Right atrium auricular region (tissue), 2 donors: ENCODE measurements around the gene FKBP15. TPM values are rescaled to one million over a fixed set of nuclear protein-coding genes. Genes with fewer than 3 reads are reported as not detected.
"Not testable (repeated sequence)": the region's sequence is repeated elsewhere in the genome, so short reads cannot be mapped to it uniquely, and the experiment has no call there.

Experiments
- DNase-seq: peaks from one replicate; pipeline ENCODE4 v3.0.0-alpha.2; 2019; ENCODE audit warnings: low spot score
- H3K27ac ChIP-seq, 2 donors: fragments of 200-600 bp; sonication (generic); 1 replicate in 1 of 2; 2 replicates in 1 of 2; pipeline ENCODE4 v1.5.1; 2016 to 2019
- H3K27me3 ChIP-seq, 2 donors: fragments of 200-600 bp; sonication (generic); one replicate each; pipeline versions ENCODE4 v1.5.1 to v1.6.0; 2017 to 2019
- H3K36me3 ChIP-seq: fragments of 200-600 bp; sonication (generic); one replicate; pipeline ENCODE4 v1.5.1; 2016
- H3K4me1 ChIP-seq, 2 donors: fragments of 200-600 bp; sonication (generic); one replicate each; pipeline versions ENCODE4 v1.5.1 to v1.6.0; 2017 to 2019
- H3K4me3 ChIP-seq, 2 donors: fragments of 200-600 bp; sonication (generic); 1 replicate in 1 of 2; 2 replicates in 1 of 2; pipeline ENCODE4 v1.5.1; 2017 to 2019; ENCODE audit warnings: mild to moderate bottlenecking in 1 of 2, moderate library complexity in 1 of 2
- H3K9me3 ChIP-seq, 2 donors: fragments of 200-600 bp; sonication (generic); one replicate each; pipeline ENCODE4 v1.5.1; 2019
- total RNA-seq, 2 donors: library from RNA; depleted of rRNA; stranded (reverse); fragments of >200 nt; gene quantifications; one replicate each; pipeline ENCODE4 v1.1.0, GENCODE V29; 2016
- TF ChIP-seq, protein P1 (sequence below), 2 donors: fragments of 200-600 bp; sonication (generic); IDR thresholded peaks; one replicate each; pipeline ENCODE4 v1.5.1; 2019; ENCODE audit warnings: antibody characterized with exemption in 2 of 2

The FKBP15 gene
- total RNA-seq, 2 donors from 2014 or later = 14.7 to 16.6 TPM

DNA sequence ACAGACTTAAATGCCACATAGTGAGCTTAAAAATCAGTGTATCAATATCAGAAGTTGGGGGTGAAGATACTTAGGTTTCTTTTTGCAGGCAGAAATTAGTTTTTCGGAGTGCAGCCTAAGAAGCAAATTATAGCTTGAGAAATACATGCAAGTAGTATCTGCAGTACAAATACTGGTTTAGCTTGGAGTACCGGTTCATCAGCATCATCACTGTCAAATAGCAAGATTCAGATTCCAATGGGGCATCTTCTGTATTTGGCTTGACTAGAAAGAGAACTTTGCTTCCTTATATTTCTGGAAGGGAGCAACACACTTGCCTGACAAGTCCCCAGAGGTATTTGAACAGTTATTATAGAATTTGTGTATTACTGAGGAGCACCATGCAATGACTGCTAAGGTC, 20.1 kb upstream of the FKBP15 start:
- H3K4me1 ChIP-seq = peaks cover 0 to 6% of the 10 kb centered on the region in 2 donors
- H3K36me3 ChIP-seq = no peaks in the 10 kb centered on the region
- no peaks in the 10 kb centered on the region for H3K9me3 ChIP-seq
- no peak for DNase-seq
- no peak overlapping the region for H3K27ac ChIP-seq
- no peak overlapping the region for H3K4me3 ChIP-seq
- TF ChIP-seq, protein P1, sequence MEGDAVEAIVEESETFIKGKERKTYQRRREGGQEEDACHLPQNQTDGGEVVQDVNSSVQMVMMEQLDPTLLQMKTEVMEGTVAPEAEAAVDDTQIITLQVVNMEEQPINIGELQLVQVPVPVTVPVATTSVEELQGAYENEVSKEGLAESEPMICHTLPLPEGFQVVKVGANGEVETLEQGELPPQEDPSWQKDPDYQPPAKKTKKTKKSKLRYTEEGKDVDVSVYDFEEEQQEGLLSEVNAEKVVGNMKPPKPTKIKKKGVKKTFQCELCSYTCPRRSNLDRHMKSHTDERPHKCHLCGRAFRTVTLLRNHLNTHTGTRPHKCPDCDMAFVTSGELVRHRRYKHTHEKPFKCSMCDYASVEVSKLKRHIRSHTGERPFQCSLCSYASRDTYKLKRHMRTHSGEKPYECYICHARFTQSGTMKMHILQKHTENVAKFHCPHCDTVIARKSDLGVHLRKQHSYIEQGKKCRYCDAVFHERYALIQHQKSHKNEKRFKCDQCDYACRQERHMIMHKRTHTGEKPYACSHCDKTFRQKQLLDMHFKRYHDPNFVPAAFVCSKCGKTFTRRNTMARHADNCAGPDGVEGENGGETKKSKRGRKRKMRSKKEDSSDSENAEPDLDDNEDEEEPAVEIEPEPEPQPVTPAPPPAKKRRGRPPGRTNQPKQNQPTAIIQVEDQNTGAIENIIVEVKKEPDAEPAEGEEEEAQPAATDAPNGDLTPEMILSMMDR (IDR thresholded peaks at IDR 0.05) = no peak
- H3K27me3 ChIP-seq = no peaks in the 10 kb centered on the region

DNA sequence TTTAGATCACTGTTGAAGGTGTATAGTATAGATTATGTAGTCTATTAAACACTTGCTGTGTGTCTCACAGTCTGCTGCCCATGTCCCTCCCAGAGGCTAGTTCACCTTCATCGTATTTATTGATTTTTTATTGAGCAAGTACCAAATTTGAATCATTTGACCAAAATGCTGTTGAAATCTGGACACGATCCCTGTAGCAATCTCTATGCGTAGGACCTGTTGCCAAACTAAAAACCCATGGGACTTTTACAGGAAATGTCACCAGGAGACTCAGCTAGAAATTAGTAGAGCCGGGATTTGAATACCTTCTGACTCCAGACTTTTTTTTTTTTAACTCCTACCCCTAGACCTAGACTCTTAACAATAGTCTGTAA, 17.8 kb upstream of the FKBP15 start:
- H3K4me3 ChIP-seq = no peak overlapping the region
- DNase-seq = no peak
- H3K27me3 ChIP-seq = no peaks in the 10 kb centered on the region
- H3K27ac ChIP-seq = no peak overlapping the region
- TF ChIP-seq, protein P1 (IDR thresholded peaks at IDR 0.05) = no peak
- no peaks in the 10 kb centered on the region for H3K36me3 ChIP-seq
- H3K9me3 ChIP-seq = no peaks in the 10 kb centered on the region
- peaks cover 0 to 6% of the 10 kb centered on the region in 2 donors for H3K4me1 ChIP-seq

DNA sequence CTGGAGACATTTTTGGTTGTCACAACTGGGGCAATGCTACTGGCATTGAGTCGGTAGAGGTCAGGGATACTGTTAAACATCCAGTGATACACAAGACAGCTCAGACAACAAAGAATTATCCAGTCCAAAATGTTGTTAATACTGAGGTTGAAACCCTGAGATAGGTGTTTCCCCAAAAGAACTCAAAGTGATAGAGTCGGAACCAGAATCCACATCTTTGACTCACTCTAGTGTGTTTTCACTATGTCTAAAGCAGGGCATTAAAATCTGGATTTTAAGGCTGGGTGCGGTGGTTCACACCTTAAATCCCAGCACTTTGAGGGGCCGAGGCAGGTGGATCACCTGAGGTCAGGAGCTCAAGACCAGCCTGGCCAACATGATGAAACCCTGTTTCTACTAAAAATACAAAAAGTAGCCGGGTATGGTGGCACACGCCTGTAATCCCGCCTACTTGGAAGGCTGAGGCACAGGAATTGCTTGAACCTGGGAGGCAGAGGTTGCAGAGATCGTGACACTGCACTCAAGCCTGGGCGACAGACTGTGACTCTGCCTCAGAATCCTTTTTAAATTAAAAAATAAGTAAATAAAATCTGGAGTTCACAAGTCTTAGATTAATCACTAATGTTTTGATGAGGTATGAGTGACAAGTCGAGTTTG, 17.3 kb upstream of the FKBP15 start:
- TF ChIP-seq, protein P1 (IDR thresholded peaks at IDR 0.05) = no peak
- DNase-seq = no peak

DNA sequence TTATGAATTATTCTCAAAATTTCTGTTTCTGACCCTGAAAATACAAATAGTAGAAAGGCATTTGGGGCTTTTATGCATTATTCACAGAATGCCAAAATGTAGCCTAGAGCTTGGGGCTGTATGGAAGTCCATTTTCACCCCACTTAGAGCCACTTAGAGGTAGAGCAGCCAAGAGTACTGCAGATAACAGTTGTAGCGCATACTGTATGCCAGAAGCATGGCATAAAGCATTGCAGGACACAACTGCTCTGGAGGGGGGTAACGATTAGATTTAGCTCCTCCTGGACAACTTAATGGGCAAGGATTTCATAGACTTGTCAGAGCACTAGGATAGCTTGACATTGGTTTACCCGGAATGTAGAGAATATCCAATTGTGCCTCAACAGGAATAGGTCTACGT, 15.9 kb upstream of the FKBP15 start:
- H3K9me3 ChIP-seq = no peaks in the 10 kb centered on the region
- H3K36me3 ChIP-seq = no peaks in the 10 kb centered on the region
- no peaks in the 10 kb centered on the region for H3K27me3 ChIP-seq
- peaks cover 0 to 6% of the 10 kb centered on the region in 2 donors for H3K4me1 ChIP-seq
- DNase-seq = no peak
- H3K27ac ChIP-seq = no peak overlapping the region
- TF ChIP-seq, protein P1 (IDR thresholded peaks at IDR 0.05) = no peak
- no peak overlapping the region for H3K4me3 ChIP-seq

More for the DNA sequence above, 17.3 kb upstream of the FKBP15 start:
- H3K4me1 ChIP-seq = peaks cover 0 to 6% of the 10 kb centered on the region in 2 donors
- no peak overlapping the region for H3K4me3 ChIP-seq
- H3K27ac ChIP-seq = no peak overlapping the region
- H3K9me3 ChIP-seq = no peaks in the 10 kb centered on the region
- no peaks in the 10 kb centered on the region for H3K27me3 ChIP-seq
- H3K36me3 ChIP-seq = no peaks in the 10 kb centered on the region

DNA sequence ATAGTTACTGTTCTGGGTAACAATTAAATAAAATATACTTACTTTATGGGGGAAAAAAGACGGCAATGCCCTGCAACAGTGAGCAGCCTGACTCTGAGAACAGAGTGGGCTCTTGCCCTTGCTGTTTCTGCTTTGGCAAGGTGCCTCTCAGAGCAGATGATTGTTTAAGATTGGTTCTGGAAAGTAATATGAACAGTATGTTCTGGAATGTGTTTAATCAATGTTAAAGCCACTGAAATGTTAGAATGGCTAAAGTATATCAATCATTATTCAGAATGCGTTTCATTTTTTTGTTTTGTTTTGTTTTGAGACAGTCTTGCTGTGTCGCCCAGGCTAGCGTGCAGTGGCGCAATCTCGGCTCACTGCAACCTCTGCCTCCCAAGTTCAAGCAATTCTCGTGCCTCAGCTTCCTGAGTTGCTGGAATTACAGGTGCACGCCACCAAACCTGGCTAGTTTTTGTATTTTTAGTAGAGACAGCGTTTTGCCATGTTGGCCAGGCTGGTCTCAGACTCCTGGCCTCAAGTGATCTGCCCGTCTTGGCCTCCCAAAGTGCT, 14.7 kb upstream of the FKBP15 start:
- not testable (repeated sequence) for H3K4me3 ChIP-seq, DNase-seq, H3K27me3 ChIP-seq, H3K9me3 ChIP-seq, H3K27ac ChIP-seq, H3K36me3 ChIP-seq, H3K4me1 ChIP-seq

DNA sequence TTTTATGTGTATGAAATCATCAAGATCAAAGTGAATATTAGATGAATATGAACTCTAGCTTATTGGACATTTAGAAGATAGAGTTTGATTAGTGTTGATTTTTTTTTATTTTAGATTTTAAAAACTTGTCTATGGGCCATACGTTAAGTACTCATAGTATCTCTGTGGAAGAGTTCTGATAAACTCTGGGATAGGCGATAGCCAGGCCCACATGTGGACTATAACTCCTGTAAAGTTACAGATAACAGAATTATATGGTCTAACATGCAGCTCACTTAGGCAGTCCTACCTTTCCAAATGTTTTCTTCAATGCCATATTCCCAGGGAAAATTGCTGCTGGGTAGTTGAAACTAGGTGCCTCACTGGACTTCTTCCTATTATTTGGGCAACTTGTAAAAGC, 10.6 kb upstream of the FKBP15 start:
- Histone ChIP-seq H3K4me1 (no peaks in the 10 kb centered on the region), H3K27ac (no peak overlapping the region), H3K4me3 (no peak overlapping the region), H3K36me3 (no peaks in the 10 kb centered on the region), H3K27me3 (no peaks in the 10 kb centered on the region), H3K9me3 (no peaks in the 10 kb centered on the region)
- TF ChIP-seq, protein P1 (IDR thresholded peaks at IDR 0.05) = no peak
- DNase-seq = no peak
